Measurements from ENCODE around the gene TAF8. TPM values are rescaled to one million over a fixed set of nuclear protein-coding genes. Genes with fewer than 3 reads are reported as not detected.

Gene TAF8
- total RNA-seq, 2 experiments from 2014 or later: 40.0 to 42.3 TPM

DNA sequence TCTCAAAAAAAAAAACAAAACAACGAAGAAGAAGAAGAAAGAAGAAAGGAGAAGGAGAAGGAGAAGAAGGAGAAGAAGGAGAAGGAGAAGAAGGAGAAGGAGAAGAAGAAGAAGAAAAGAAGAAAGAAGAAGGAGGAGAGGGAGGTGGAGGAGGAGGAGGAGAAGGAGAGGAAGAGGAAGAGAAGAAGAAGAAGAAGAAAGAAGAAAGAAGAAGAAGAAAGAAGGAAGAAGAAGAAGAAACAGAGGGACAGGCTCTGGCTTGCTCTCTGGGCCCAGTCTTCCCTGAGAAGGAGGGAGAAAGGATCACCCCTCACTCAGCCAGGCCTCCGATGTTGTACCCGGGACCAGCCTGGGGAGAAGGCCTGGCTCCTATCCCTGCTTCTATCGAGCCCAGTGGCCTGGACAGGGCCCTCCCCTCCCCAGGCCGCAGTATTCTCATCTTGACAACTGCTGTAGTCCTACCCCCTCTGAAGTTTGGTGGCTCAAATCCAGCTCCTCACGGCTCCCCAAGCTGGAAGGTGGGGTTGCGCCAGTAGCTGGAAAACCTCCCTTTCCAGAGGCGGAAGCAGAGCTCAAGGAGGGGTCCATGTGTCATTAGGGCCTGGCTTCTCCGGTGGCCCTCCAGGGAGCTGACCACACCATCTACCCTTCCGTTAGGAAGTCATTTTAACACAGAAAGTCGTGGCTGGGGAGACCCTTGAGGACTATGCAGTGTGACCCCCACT is 73.2 kb downstream of the TAF8 start:
- H3K9me3 Mint-ChIP-seq: no peaks in the 10 kb centered on the region
- ChIA-PET CTCF (interaction anchor here (1.0 kb wide), 2 partner anchors 19 to 20 kb away, joined by 3 read pairs; no protein-coding TSS in a partner anchor), POLR2A (no interaction called here)
- H3K27ac Mint-ChIP-seq: no peak overlapping the region
- H3K36me3 Mint-ChIP-seq (ENCODE audit: low read depth): no peaks in the 10 kb centered on the region
- H3K27me3 Mint-ChIP-seq: no peaks in the 10 kb centered on the region
- no peak overlapping the region for H3K4me3 Mint-ChIP-seq
- TF ChIP-seq, protein P1, sequence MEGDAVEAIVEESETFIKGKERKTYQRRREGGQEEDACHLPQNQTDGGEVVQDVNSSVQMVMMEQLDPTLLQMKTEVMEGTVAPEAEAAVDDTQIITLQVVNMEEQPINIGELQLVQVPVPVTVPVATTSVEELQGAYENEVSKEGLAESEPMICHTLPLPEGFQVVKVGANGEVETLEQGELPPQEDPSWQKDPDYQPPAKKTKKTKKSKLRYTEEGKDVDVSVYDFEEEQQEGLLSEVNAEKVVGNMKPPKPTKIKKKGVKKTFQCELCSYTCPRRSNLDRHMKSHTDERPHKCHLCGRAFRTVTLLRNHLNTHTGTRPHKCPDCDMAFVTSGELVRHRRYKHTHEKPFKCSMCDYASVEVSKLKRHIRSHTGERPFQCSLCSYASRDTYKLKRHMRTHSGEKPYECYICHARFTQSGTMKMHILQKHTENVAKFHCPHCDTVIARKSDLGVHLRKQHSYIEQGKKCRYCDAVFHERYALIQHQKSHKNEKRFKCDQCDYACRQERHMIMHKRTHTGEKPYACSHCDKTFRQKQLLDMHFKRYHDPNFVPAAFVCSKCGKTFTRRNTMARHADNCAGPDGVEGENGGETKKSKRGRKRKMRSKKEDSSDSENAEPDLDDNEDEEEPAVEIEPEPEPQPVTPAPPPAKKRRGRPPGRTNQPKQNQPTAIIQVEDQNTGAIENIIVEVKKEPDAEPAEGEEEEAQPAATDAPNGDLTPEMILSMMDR (IDR thresholded peaks at IDR 0.05): no peak
- DNase-seq (no peak), ATAC-seq (no peak)
- intact Hi-C loops (cut with micrococcal nuclease): no loop called here
- H3K4me1 Mint-ChIP-seq (ENCODE audit: low read depth): no peaks in the 10 kb centered on the region

DNA sequence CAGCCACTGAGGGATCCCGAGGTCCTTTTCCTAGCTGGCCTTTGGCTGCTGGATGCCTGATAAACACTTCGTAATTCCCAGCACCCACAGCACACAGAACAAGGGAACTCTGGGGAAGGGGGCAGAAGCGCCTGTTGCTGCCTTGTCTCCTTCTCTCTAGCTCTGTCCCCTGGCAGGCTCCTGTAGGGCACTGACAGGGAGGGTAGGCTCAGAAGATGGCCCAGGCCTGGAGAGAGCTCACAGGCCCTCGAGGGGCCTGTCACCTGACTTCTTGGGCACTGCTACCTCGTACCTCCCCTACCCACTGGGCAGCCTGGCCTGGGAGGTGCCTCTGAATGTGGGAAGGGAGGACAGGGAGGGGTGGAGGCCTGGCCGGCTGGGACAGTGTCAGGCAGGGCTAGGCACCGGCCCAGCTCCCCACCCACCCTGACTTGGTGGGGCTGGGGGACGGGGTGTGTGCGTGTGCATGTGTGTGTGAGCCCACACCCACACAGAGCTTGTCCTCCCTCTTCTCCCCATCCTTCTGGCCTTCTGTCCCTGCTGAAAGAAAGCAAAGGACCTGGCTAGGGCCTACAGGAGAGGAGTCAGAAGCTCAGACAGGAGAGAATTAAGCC is 74.0 kb downstream of the TAF8 start:
- Mint-ChIP-seq H3K36me3 (ENCODE audit: low read depth) (no peaks in the 10 kb centered on the region), H3K4me3 (no peak overlapping the region), H3K27me3 (no peaks in the 10 kb centered on the region), H3K27ac (no peak overlapping the region), H3K9me3 (no peaks in the 10 kb centered on the region), H3K4me1 (ENCODE audit: low read depth) (no peaks in the 10 kb centered on the region)
- ChIA-PET CTCF (interaction anchor here (0.5 to 1.0 kb wide), 4 partner anchors 20 to 296 kb away, joined by 3 read pairs; no protein-coding TSS in a partner anchor), POLR2A (interaction anchor here (0.6 kb wide), 1 partner anchor 334 kb away, joined by 4 read pairs; no protein-coding TSS in a partner anchor)
- no peak for DNase-seq
- intact Hi-C loops (cut with micrococcal nuclease): no loop called here
- TF ChIP-seq, protein P1 (IDR thresholded peaks at IDR 0.05): no peak
- ATAC-seq: no peak

DNA sequence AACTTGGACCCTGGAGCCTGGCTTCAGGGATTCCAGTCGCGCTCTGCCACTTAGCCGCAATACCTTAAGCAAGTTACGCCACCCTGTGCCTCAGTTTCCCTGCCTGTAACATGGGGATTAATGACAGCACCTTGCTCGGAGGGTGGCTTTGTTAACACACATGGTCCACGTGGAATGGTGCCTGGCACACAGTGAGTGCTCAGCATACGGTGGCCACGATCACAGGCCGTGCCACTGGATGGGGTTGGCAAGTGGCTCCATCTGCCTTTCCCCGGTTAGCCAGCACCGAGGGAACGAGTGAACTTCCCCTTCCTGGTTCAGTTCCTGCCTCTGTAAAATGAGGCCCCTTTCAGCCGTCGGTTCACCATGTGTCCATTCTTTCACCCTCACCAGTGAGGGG is 74.9 kb downstream of the TAF8 start:
- H3K36me3 Mint-ChIP-seq (ENCODE audit: low read depth): no peaks in the 10 kb centered on the region
- H3K4me1 Mint-ChIP-seq (ENCODE audit: low read depth): no peaks in the 10 kb centered on the region
- ChIA-PET CTCF (interaction anchor here (1.0 kb wide), 1 partner anchor 21 kb away, joined by 3 read pairs; no protein-coding TSS in a partner anchor), POLR2A (no interaction called here)
- H3K27ac Mint-ChIP-seq: no peak overlapping the region
- H3K4me3 Mint-ChIP-seq: no peak overlapping the region
- ATAC-seq (no peak), DNase-seq (no peak)
- TF ChIP-seq, protein P1 (IDR thresholded peaks at IDR 0.05): no peak
- no peaks in the 10 kb centered on the region for H3K27me3 Mint-ChIP-seq
- no peaks in the 10 kb centered on the region for H3K9me3 Mint-ChIP-seq
- intact Hi-C loops (cut with micrococcal nuclease): no loop called here

DNA sequence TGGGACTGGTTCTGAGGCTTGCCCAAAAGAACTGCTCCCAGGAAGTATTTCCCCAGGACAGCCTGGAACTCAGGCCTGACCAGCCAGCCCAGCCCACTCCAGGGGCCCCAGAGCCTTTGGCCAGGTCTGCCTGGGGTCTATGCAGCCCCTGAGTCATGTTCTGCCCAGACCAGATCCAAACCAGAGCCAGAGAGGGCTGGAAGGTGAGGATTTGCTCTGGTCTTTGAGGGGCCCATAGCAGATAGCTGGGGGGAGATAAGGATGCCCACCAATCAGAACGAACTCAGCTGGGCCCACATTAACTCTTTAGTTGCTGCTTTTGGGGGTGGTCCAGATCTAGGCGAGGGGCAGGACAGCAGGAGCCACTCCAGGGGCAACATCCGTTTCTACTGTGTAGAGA is 75.3 kb downstream of the TAF8 start:
- H3K4me1 Mint-ChIP-seq (ENCODE audit: low read depth): no peaks in the 10 kb centered on the region

More for the DNA sequence above, 75.3 kb downstream of the TAF8 start:
- intact Hi-C loops (cut with micrococcal nuclease): no loop called here
- Mint-ChIP-seq H3K4me3 (no peak overlapping the region), H3K9me3 (no peaks in the 10 kb centered on the region), H3K36me3 (ENCODE audit: low read depth) (no peaks in the 10 kb centered on the region), H3K27me3 (no peaks in the 10 kb centered on the region), H3K27ac (no peak overlapping the region)
- POLR2A ChIA-PET: no interaction called here
- CTCF ChIA-PET: interaction anchor here (1.0 kb wide), 1 partner anchor 21 kb away, joined by 3 read pairs; no protein-coding TSS in a partner anchor
- TF ChIP-seq, protein P1 (IDR thresholded peaks at IDR 0.05): no peak
- DNase-seq (no peak), ATAC-seq (no peak)

Measured in activated CD8-positive, alpha-beta T cell treated with anti-CD3 and anti-CD28 coated beads for 36 hours (primary cell).